AG09309 (cell line): ENCODE measurements around the gene ZMYM1.
"Not testable (repeated sequence)": the region's sequence is repeated elsewhere in the genome, so short reads cannot be mapped to it uniquely, and the experiment has no call there.

ENCODE experiments used
- DNase-seq: peaks from one replicate; pipeline ENCODE4 v3.0.0-alpha.2; 2010; ENCODE audit warnings: low read depth
- H3K4me3 ChIP-seq: 2 replicates; pipeline ENCODE4 v1.5.1; 2011; ENCODE audit warnings: mild to moderate bottlenecking, low read depth, low read length, moderate library complexity; ENCODE audit not compliant: control insufficient read depth
- CTCF ChIP-seq: IDR thresholded peaks from 2 replicates; pipeline ENCODE4 v1.5.1; 2011; ENCODE audit warnings: mild to moderate bottlenecking, low read depth, low read length, inconsistent platforms; ENCODE audit not compliant: insufficient read depth, control insufficient read depth; ENCODE audit errors: missing control alignments

Gene ZMYM1

GRCh38 chr1:35143737-35144508, 64.7 kb downstream of the ZMYM1 start:
- H3K4me3 ChIP-seq: no peak overlapping the region
- DNase-seq: no peak
- TF ChIP-seq CTCF: no peak

- H3K4me3 ChIP-seq, DNase-seq: not testable (repeated sequence)
Measured at GRCh38 chr1:35145892-35146549, 66.8 kb downstream of the ZMYM1 start.

- TF ChIP-seq CTCF: no peak
- H3K4me3 ChIP-seq: no peak overlapping the region
- no peak for DNase-seq
Measured at GRCh38 chr1:35151220-35151619, 72.0 kb downstream of the ZMYM1 start.

GRCh38 chr1:35164893-35165292, 85.7 kb downstream of the ZMYM1 start:
- no peak overlapping the region for H3K4me3 ChIP-seq
- DNase-seq: no peak
- TF ChIP-seq CTCF: no peak
